Sigmoid colon (tissue), 4 donors: ENCODE results near the gene AMMECR1.

Experiments
- EP300 ChIP-seq, 4 donors: sonication (generic); formaldehyde crosslinking; IDR thresholded peaks; one replicate each; pipeline ENCODE4 v1.6.1; 2017; ENCODE audit warnings: antibody characterized with exemption in 4 of 4
- POLR2A ChIP-seq, 2 donors: fragments of 450-650 bp; IDR thresholded peaks; one replicate each; pipeline ENCODE4 v1.6.1; 2016; ENCODE audit warnings: antibody characterized with exemption in 2 of 2, mild to moderate bottlenecking in 2 of 2, moderate library complexity in 2 of 2
- POLR2AphosphoS5 ChIP-seq, 4 donors: sonication (generic); formaldehyde crosslinking; IDR thresholded peaks; one replicate each; pipeline ENCODE4 v1.6.1; 2017; ENCODE audit warnings: antibody characterized with exemption in 4 of 4
- TF ChIP-seq, protein P1 (sequence below), 4 experiments: fragments of 450-650 bp in 3 of 4; fragments of 200-600 bp in 1 of 4; IDR thresholded peaks; one replicate each; pipeline ENCODE4 v1.5.1; 2016 to 2019; ENCODE audit warnings: antibody characterized with exemption in 4 of 4, mild to moderate bottlenecking in 3 of 4, moderate library complexity in 2 of 4

DNA sequence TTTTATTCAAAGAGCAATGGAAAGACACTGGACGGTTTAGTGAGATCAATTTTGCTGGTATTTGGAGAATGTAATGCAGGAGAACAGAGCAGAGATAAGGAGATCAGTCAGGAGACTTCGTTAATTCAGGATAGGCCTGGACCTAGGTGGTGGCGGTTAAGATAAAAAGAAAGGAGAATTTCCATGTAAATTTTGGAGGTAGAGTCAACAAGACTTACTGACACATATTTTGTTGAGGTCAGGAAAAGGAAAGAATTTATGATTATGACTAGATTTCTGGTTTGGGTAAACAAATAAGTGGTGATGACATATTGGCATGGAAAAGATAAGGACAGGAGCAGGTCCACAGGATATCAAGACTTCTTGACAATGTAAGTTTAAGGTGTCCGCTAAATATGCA, 8.8 kb upstream of the AMMECR1 start:
- TF ChIP-seq POLR2A (IDR thresholded peaks at IDR 0.05) (no peak), POLR2AphosphoS5 (IDR thresholded peaks at IDR 0.05) (no peak), EP300 (IDR thresholded peaks at IDR 0.05) (no peak)
- TF ChIP-seq, protein P1, sequence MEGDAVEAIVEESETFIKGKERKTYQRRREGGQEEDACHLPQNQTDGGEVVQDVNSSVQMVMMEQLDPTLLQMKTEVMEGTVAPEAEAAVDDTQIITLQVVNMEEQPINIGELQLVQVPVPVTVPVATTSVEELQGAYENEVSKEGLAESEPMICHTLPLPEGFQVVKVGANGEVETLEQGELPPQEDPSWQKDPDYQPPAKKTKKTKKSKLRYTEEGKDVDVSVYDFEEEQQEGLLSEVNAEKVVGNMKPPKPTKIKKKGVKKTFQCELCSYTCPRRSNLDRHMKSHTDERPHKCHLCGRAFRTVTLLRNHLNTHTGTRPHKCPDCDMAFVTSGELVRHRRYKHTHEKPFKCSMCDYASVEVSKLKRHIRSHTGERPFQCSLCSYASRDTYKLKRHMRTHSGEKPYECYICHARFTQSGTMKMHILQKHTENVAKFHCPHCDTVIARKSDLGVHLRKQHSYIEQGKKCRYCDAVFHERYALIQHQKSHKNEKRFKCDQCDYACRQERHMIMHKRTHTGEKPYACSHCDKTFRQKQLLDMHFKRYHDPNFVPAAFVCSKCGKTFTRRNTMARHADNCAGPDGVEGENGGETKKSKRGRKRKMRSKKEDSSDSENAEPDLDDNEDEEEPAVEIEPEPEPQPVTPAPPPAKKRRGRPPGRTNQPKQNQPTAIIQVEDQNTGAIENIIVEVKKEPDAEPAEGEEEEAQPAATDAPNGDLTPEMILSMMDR (IDR thresholded peaks at IDR 0.05): no peak
